Islet precursor cell (in vitro differentiated cells): ENCODE results near the gene RXRA.

Source experiments
- DNase-seq: peaks from one replicate; pipeline ENCODE4 v3.0.0-alpha.2; 2018

RXRA gene

GRCh38 chr9:134325096-134325812 lies 1.0 kb upstream of the RXRA start:
- DNase-seq = peak; percentile 78

DNA sequence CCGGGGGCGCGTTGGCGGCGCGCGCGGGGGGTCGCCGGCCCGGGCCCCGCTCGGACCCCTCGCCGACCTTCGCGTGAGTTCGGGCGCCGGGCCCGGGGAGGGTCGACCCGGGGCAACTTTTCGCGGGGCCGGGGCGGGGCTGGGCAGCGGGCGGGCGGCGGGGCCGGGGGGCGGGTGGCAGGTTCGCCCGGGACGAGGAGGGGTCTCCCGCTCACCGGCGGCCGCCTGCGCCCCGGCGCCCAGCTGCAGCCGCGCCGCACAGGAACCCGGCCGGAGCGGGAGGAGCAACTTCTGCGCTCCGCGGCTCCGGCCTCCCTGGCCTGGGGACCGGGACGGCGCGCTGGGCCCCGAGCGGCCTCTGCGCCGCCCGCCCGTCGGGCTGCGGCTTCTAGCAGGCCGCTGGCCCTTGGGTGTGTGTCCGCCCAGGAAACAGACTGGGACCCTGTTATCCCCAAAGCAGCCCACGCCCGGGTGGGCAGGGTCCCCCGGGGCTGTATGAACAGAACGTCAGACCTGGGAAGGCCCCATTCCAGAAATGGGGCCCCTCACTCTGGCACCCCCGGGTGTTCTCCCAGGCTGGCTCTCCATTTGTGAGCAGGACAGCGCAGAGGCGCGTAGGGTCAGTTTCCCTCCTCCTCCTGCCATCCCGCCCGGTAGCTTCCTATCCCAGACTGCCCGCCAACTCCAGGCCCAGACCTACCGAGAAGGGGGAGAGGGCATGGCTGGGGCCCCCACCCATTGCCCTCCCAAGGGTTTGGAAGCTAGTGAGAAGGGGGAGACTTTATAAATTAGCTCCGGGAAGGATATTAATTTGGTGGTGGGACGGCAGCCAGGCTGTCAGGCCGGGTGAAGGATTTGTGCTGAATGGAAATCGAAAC lies 708 bp downstream of the RXRA start:
- no peak for DNase-seq

- no peak for DNase-seq
These were observed 1.5 kb downstream of the RXRA start for GRCh38 chr9:134327671-134328231.

- peak; percentile 76 for DNase-seq
These were observed 2.1 kb downstream of the RXRA start for GRCh38 chr9:134328341-134328840.

DNA sequence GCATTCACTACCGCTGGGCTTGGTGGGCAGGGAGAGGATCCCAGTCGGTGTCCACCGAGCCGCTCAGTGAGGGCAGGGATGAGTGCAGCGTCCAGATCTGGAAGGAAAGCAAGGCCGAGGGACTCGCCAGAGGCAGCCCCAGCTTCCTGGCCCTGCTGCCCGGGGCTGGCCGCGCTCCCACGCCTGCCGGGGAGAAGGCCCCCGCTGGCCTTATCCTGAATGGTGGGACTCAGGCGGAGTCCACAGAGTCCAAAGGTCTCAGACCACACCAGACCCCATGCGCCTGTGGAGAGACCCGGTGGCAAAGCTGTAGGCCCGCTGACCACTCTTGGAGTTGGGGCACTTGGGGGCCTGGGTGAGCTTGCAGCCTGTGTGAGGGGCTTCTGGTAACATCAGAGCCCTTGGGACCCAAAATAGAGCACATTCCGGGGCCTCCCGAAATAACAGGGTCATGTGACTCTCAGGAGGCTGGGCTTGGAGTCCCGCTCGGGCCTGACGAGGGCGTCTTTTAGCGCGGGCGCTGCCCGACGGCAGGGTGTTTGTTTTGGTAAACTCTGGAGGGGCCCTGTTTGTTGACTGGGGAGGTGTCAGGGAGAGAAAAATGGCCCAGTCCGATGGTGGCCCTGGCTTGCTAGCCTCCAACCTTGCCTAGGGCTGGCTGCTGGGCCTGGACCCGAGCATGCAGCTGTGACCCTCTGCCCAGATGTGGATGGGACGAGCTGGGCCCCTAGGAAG lies 2.8 kb downstream of the RXRA start:
- DNase-seq = no peak

- no peak for DNase-seq
These were observed 3.3 kb downstream of the RXRA start for GRCh38 chr9:134329576-134329855.

DNA sequence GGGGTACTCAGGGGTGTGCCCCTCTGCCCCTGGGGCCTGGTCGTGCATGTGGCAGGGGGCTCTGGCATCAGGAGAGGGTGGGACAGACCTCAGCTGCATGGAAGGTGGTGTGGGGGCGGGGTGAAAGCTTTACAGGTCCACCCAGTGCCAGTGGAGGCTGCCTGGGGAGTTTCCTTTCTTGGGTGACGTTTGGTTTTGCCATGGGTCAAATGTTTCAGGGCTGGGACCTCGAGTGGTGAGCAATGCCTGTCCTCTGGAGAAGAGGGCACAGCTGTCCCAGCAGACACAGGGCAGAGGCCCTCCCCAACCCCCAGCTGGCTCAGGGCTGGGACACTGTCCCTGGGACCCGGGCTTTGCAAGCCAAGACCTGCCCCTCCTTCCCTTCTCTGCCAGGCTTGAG lies 3.6 kb downstream of the RXRA start:
- no peak for DNase-seq

DNA sequence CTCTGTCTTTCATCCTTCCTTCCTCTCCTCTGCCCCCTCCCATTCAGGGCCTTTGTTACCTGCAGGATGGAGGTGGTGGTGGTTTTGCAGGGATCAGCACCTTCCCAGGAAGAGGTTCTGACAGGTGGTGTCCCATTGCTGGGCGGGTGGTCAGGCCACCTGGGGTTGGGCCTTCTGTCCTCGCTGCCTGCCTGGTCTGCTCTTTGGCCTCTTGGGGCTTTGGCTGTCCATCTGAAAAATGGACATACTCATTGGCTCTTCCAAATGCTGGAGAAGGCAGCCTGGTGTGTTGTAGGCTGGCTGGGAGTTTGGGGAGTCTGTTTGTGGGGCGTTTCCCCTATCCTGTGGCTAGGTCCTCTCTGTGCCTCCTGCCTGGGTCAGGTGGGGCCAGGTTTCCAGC lies 4.3 kb downstream of the RXRA start:
- no peak for DNase-seq

- DNase-seq = no peak
These were observed 5.2 kb downstream of the RXRA start for GRCh38 chr9:134331186-134332025.

GRCh38 chr9:134332266-134332665 lies 6.0 kb downstream of the RXRA start:
- DNase-seq = no peak

DNA sequence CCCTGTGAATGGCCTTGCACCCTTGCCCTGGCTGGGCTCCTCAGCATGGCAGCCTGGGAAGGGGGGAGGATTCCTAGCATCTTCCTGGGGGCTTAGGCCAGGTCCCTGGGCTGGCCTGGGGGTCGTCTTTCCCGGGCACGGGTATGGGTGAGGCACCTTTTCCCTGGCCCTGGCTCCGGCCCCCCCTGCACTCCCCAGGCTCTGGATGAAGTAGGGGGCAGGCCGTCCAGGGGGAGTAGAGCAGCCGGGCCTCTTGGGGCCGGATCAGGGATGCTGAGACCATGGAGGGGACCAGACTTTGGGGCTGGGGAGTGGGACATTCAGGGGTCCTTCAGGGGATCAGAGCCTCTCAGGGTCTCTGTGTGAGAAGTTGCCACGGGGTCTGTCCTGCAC lies 6.6 kb downstream of the RXRA start:
- no peak for DNase-seq

GRCh38 chr9:134333234-134333873 lies 7.1 kb downstream of the RXRA start:
- no peak for DNase-seq

GRCh38 chr9:134333874-134334581 lies 7.8 kb downstream of the RXRA start:
- no peak for DNase-seq

DNA sequence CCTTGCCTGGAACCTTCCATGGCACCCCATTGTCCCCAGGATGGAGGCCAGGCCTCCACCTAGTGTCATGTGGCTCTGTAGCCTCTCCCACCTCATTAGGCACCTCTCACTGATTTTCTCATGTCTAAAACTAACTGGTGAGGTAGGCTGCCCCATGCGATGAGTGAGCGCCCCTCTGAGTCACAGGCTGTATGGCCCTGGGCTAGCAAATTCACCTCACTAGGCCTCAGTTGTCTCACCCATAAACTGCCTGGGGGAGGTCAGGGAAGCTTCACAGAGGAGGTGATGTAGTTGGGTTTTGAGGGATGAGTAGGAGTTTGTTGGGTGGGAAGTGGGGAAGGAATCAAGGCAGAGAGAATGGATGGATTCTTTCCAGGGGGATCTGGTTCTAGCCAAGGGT lies 8.8 kb downstream of the RXRA start:
- DNase-seq = no peak

DNA sequence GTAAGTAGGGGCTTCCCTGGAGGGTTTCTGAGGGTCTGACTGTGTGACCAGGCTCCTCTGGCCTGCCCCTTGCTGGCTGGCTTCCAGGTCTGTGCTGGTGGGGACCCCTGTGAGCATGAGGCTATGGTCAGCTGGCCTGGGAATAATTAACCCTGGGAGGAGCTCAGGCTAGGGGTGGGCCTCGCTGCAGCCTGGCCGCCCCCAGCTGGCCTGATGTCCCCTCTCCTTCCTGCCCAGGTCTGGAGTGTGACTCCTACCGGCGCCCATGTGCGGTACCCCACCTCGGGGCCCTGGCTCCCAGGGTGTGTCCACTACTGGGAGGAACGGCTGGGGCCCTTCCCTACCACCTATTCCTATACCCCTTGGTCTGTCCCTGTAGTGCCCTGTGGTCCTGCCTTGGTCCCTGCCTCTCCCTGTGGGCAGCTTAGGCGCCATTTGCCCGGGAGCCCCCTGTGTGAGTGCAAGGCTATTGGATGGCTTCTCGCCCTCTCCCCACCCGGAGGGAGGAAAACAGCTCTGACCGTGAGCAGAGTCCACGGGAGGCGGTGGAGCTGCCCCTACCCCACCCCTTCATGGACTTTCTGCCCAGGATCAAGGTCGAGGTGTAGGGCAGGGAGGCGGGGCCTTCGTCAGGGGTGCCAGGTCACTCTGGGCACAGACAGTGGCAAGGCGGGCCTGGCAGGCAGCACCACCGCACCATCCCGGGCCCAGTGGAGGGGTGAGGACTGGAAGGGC lies 9.4 kb downstream of the RXRA start:
- no peak for DNase-seq

GRCh38 chr9:134336228-134336627 lies 10.0 kb downstream of the RXRA start:
- DNase-seq = no peak

DNA sequence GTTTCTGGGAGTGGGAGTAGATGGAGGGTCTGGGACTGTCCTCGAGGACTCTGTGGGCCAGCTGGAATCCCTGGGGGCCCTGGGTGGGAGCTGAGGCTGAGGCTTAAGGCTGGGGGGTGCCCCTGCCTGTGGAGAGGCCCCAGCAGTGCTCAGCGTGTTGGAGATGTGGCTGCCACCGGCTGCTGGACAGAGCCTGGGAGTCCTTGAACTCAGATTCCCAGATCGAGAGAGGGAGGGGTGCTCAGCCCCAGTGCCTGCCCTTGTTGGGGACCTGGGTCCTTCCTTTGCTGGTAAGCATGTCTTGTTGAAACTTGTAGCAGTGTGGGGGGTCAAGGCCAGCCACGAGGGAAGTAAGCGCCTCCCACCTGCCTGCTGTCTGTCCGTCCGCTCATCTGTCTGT lies 10.7 kb downstream of the RXRA start:
- no peak for DNase-seq

GRCh38 chr9:134337469-134337868 lies 11.2 kb downstream of the RXRA start:
- no peak for DNase-seq

GRCh38 chr9:134338394-134339182 lies 12.3 kb downstream of the RXRA start:
- no peak for DNase-seq
